Superior temporal gyrus (tissue), 1 donor: ENCODE results near the gene ZFAND2A.

ENCODE experiments used
- DNase-seq: peaks from one replicate; pipeline ENCODE4 v3.0.0-alpha.2; 2016; ENCODE audit errors: extremely low spot score

ZFAND2A gene

DNA sequence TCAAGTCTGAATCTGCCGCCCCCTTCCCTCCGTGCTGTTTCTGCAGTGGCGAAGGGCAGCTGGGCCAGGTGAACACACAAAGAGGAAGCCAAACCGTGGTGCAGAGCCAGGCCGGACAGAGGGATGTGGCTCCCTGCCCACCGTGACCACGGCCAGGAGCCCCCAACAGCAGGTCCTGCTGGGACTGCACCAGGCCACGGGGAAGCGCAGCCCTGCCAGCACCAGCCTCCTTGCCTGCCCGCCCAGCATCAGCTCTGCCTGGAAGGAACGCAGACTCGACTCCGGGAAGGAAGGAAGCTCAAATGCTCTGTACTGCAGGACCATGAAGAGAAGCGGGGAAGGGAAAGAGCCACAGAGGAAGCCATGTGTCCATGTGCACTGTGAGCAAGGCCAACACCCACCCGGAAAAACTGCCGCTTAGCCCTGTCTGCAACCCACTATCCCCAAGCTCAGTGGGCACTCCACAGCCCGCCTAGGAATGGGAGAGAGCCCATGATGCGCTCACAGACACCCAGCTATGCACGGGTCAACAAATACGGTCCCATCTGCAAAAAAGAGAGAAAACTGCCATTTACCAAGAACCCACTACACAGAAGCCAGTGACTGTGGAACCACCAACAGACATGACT is 53.1 kb downstream of the ZFAND2A start:
- DNase-seq, result no peak

DNA sequence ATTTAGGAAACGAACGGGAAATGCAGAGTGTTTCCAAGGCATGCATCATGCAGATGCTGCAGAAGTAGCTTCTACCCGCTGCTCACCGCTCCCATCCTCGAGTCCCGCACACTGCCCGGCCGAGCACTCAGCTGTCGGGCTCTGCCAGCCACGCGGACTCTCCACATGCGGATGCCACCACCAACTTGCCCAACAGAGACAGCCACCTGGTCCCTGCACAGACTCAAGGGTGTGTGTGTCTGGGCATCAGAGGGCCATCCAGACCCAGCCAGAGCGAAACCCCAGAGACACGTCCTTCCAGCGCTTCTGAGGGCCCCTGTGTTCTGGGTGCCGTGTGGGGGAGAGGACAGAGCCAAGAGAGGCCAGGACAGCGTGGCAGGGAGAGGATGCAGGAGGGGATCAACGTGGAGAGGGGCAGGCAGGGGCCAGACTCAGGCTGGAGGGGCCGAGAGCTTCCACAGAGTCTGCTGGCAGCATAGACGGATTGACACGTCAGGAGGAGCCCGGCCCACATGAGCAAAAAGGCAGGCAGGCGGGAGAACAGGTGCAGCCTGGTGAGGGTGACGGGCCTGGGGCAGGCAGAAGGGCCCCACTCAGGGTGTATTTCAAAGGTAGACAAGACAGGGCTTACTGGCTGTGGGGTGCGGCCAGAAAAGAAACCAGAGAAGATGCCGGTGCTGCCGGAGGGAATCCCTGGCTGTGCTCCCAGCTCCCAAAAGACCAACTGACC is 53.8 kb downstream of the ZFAND2A start:
- DNase-seq, result no peak

GRCh38 chr7:1105189-1105588 is 54.8 kb downstream of the ZFAND2A start:
- DNase-seq, result no peak

DNA sequence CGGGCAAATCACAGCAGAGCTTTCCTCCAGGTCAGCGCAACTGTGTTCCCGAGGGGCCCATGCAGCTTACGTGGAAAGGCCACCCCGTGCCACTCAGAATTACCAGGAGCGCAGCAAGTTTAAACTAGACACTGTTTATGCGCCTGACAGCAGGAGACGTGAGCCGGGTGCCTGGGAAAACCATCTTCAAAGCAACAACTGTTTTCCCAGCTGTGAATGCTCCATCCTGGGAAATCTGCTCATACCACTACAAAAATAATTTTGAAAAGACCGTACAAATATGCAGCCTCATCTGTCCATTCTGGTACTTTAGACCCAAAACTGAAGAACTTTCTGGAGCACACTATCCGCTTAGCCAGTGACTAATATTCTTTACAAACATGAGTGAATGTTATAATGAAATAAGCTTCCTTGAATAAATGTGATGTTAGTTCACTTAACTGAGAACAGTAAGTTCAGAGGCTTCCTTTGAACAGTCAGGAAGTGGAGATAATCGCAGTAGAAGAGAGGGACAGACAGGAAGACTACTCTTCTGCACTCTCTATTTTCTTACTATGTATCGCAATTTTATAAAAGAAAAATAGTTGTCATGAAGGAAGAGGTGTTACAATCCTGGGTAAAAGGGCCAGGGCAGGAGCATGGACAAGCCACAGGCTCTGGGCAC is 55.3 kb downstream of the ZFAND2A start:
- DNase-seq, result no peak

DNA sequence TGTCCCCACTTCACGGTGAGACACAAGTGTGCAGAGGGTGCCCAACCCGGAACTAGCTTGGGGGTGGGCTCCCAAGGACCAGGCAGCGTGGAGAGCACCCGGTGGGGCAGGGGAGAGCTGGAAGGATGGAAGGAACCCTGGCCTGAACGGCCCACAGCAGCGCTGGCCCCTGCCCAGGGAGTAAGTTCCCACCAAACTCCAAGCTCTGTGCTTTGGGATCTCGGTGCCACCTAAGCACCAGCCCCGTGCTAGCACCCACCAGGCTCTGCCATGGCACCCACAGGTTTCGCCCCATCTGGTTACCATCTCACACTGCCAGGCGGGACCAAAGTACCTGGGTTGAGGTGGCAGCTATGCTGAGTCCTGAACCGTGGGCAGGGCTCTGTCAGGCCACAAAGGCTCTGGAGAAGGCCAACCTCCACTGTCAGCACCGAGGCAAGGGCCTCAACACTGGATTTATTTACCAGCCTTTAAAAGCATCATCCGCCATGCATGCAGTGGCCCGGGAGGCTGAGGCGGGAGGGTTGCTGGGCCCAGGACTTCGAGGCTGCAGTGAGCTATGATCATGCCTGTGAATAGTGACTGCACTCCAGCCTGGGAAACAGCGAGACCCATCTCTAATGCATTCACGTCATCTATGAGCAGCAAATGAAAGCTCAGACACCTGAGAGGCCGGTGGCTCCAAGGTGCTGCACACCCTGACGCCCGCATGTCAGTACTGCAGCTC is 56.0 kb downstream of the ZFAND2A start:
- DNase-seq, result no peak

- DNase-seq, result no peak
Observed at GRCh38 chr7:1103009-1103788, 56.8 kb downstream of the ZFAND2A start.
